SH-SY5Y (cell line): ENCODE results near the gene OR6S1.

Source experiments
- GATA2 ChIP-seq: IDR thresholded peaks from 2 replicates; pipeline ENCODE4 v1.6.1; 2011; ENCODE audit warnings: mild to moderate bottlenecking, low read depth, low read length
- GATA3 ChIP-seq: IDR thresholded peaks from 2 replicates; pipeline ENCODE4 v1.6.1; 2011; ENCODE audit warnings: low read depth, mild to moderate bottlenecking, low read length, moderate library complexity

DNA sequence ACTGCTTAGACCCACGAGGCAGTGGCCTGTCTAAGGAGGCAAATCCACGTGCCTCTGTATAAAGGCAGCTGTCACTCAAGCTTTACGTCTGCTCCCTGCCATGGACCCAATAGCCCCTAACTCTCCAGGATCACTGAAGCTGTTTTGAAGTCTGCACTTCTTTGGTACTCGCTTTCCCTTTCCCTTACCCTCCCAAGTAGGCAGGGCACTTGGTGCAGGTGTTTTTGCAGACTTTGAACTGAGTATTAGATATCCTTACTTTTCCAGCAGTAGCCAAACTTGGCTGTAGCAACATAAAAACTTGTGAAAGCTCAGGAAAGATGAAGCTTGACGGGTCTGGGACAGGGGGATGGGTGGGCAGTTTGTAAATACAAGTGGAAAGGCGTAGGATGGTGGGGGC is 17.8 kb upstream of the OR6S1 start:
- TF ChIP-seq GATA2 (no peak), GATA3 (no peak)
